Measurements from ENCODE around the gene PHF2. TPM values are rescaled to one million over a fixed set of nuclear protein-coding genes. Genes with fewer than 3 reads are reported as not detected.

PHF2 gene
- total and polyA plus RNA-seq, 2 experiments from 2014 or later: 4.3 to 11.8 TPM

GRCh38 chr9:93620881-93621820 lies 44.8 kb downstream of the PHF2 start:
- Histone ChIP-seq H3K27me3 (ENCODE audit: insufficient read depth) (no peaks in the 10 kb centered on the region), H3K9me2 (ENCODE audit: insufficient read depth) (peaks cover 15% of the 10 kb centered on the region; the same call in 1 of the 2 replicates), H4K20me1 (replicated peaks; ENCODE audit: insufficient read depth) (no peaks in the 10 kb centered on the region), H2AFZ (no peak overlapping the region), H3K4me1 (ENCODE audit: insufficient read depth) (peaks cover 13% of the 10 kb centered on the region), H3K36me3 (ENCODE audit: insufficient read depth) (no peaks in the 10 kb centered on the region), H3F3A (replicated peaks; ENCODE audit: low read depth) (peaks cover 9% of the 10 kb centered on the region; the same call in 1 of the 2 replicates), H3K4me2 (no peak overlapping the region), H3K27ac (ENCODE audit: low read depth) (no peak overlapping the region), H3K79me2 (replicated peaks; ENCODE audit: insufficient read depth) (peaks cover 18% of the 10 kb centered on the region; the same call in 1 of the 2 replicates), H3K4me3 (no peak overlapping the region)
- H3K36me3 Mint-ChIP-seq (ENCODE audit: low read depth): no peaks in the 10 kb centered on the region
- H3K9me3 Mint-ChIP-seq: no peaks in the 10 kb centered on the region; the same call in 2 of the 3 replicates
- H3K27ac Mint-ChIP-seq: no peak overlapping the region
- TF ChIP-seq JUNB (IDR thresholded peaks at IDR 0.05; ENCODE audit: unreplicated experiment): no peak
- no peak for TF ChIP-seq CREB1 (CRISPR knock-in tag; IDR thresholded peaks at IDR 0.05; ENCODE audit: low read depth)
- TF ChIP-seq ZNF331 (CRISPR knock-in tag; IDR thresholded peaks at IDR 0.05; ENCODE audit: low read depth): no peak
- TF ChIP-seq POLR2AphosphoS5 (IDR thresholded peaks at IDR 0.05; ENCODE audit: low read depth): no peak
- no peak for TF ChIP-seq NANOG (IDR thresholded peaks at IDR 0.05; ENCODE audit: borderline replicate concordance)
- TF ChIP-seq STAT1 (IDR thresholded peaks at IDR 0.05; ENCODE audit: unreplicated experiment): no peak
- no peak for TF ChIP-seq CTCF (conservative IDR thresholded peaks at IDR 0.05; ENCODE audit: low read depth in 2 of 2)
- TF ChIP-seq ZNF114 (CRISPR knock-in tag; IDR thresholded peaks at IDR 0.05): no peak
- TF ChIP-seq ZNF462 (CRISPR knock-in tag; IDR thresholded peaks at IDR 0.05): no peak
- no peak for TF ChIP-seq REST (IDR thresholded peaks at IDR 0.05; ENCODE audit: unreplicated experiment)
- no peak for TF ChIP-seq EZH2phosphoT487 (IDR thresholded peaks at IDR 0.05; ENCODE audit: unreplicated experiment)
- no peak for TF ChIP-seq EZH2 (IDR thresholded peaks at IDR 0.05; ENCODE audit: low read depth, unreplicated experiment)
- no peak for TF ChIP-seq ETS1 (IDR thresholded peaks at IDR 0.05)
- no peak for DNase-seq (ENCODE audit: low spot score)
- H3K27me3 Mint-ChIP-seq (ENCODE audit: insufficient read depth, low read depth, poor library complexity): peaks cover 6% of the 10 kb centered on the region
- peaks cover 22% of the 10 kb centered on the region for H3K4me1 Mint-ChIP-seq
- H3K4me3 Mint-ChIP-seq: no peak overlapping the region
- ATAC-seq: no peak
